ENCODE data around the gene COL6A2.

DNA sequence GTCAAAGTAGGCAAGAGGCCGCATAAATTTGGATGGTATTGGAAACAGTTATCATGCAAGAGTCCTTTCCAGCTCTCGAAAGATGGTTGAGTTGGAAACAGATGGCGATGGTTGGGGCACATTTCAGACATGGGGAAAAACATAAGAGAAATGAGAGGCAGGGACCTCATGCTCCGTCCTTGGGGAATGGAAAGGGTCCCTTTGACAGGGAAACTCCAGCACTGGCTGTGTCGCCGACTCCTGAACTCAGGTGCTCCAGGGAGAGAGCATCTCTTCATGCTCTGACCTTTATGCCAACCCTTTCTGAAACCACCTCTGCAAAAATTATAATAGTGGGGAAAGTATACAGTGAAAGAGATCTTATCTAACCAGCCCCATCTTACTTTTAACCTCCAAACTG lies 36.8 kb upstream of the COL6A2 start:
- TF ChIP-seq, protein P1, sequence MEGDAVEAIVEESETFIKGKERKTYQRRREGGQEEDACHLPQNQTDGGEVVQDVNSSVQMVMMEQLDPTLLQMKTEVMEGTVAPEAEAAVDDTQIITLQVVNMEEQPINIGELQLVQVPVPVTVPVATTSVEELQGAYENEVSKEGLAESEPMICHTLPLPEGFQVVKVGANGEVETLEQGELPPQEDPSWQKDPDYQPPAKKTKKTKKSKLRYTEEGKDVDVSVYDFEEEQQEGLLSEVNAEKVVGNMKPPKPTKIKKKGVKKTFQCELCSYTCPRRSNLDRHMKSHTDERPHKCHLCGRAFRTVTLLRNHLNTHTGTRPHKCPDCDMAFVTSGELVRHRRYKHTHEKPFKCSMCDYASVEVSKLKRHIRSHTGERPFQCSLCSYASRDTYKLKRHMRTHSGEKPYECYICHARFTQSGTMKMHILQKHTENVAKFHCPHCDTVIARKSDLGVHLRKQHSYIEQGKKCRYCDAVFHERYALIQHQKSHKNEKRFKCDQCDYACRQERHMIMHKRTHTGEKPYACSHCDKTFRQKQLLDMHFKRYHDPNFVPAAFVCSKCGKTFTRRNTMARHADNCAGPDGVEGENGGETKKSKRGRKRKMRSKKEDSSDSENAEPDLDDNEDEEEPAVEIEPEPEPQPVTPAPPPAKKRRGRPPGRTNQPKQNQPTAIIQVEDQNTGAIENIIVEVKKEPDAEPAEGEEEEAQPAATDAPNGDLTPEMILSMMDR (IDR thresholded peaks at IDR 0.05), result no peak
- TF ChIP-seq ATF1 (CRISPR knock-in tag; IDR thresholded peaks at IDR 0.05) (no peak), ZNF138 (CRISPR knock-in tag; conservative IDR thresholded peaks at IDR 0.05) (no peak)
